ENCODE measurements around the gene PKNOX2.

Gene PKNOX2

DNA sequence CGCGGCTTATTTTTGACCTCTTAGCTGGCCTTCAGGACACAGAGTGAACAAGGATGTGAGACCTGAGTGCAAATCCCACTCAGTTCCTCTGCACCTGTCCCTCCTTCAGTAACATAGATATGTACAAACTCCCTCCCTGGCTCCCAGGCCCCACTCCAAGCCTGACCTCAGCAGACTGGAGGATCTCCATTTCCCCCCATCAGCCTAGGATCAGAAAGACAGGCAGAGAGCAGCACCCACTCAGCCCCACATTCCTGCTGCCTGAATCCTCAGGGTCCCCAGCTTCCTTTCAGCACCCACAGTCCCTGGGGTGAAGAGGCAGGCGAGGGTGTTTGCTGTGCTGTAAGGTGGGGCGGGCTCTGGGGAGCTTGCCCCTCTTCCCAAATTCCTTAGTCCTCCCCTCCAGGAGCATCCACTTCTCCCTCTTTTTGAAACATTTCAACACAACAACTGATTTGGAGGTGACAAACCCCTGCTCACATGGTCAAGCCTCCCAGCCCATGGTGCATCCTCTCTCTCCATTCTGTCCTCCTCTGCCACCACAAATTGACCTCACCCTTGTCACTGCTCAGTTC, 180.4 kb downstream of the PKNOX2 start:
- no peak for DNase-seq (ENCODE audit: low spot score)
- TF ChIP-seq, protein P1, sequence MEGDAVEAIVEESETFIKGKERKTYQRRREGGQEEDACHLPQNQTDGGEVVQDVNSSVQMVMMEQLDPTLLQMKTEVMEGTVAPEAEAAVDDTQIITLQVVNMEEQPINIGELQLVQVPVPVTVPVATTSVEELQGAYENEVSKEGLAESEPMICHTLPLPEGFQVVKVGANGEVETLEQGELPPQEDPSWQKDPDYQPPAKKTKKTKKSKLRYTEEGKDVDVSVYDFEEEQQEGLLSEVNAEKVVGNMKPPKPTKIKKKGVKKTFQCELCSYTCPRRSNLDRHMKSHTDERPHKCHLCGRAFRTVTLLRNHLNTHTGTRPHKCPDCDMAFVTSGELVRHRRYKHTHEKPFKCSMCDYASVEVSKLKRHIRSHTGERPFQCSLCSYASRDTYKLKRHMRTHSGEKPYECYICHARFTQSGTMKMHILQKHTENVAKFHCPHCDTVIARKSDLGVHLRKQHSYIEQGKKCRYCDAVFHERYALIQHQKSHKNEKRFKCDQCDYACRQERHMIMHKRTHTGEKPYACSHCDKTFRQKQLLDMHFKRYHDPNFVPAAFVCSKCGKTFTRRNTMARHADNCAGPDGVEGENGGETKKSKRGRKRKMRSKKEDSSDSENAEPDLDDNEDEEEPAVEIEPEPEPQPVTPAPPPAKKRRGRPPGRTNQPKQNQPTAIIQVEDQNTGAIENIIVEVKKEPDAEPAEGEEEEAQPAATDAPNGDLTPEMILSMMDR (IDR thresholded peaks at IDR 0.05; ENCODE audit: extremely low read depth, missing control alignments), result no peak

DNA sequence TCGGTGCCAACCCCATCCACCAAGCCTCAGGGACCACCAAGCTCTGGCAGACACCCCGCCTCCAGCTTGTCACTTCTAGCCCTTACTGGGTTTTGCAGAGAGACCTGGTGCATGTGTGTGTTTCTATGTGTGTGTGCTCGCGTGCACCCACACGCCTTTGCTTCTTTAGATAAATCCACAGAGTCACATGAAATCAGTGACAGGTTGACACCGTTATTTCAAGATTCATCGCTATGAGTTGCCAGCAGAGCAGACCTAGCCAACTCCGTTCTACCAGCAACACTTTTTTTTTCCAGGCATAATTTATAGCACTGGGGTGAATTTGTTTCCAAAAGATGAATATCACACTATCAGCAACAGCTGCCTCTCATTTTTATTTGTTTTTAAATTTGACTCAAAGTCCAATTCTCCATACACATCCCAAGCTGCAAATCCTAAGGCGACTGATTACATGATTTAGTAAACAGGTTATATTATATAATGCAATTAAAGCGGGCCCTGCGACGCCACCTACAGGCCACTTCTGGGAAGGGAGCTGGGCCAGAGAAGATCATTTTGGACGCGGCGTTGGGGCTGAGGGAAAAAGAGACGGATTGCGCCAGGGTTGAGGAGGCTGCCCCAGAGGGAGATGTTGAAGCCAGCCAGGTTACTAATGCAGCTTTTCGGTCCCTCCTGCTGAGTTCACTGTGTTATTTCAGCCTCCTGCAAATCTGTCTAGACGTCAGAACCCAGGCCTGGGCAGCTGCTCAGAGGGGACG, 181.0 kb downstream of the PKNOX2 start:
- DNase-seq (ENCODE audit: low spot score), result peak; percentile 68
- TF ChIP-seq, protein P1 (IDR thresholded peaks at IDR 0.05; ENCODE audit: extremely low read depth, missing control alignments), result peak; percentile 60

DNA sequence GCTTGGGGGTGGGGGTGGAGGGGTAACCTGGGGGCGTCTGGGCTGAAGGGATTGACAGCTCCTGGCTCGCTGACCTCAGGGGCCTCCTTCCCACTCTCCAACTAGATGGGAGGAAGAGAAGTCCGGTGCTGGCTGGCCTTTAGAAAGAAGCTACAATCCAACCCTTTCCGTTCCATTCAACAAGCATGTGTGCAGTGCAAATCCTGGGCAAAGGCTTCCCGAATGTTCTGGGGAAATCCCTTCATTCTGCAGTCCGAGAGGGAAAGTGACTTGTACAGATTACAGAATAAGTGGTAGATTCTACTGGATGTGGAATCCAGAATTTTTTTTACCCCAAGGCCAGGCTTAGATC, 181.6 kb downstream of the PKNOX2 start:
- DNase-seq (ENCODE audit: low spot score), result no peak
- TF ChIP-seq, protein P1 (IDR thresholded peaks at IDR 0.05; ENCODE audit: extremely low read depth, missing control alignments), result no peak

DNA sequence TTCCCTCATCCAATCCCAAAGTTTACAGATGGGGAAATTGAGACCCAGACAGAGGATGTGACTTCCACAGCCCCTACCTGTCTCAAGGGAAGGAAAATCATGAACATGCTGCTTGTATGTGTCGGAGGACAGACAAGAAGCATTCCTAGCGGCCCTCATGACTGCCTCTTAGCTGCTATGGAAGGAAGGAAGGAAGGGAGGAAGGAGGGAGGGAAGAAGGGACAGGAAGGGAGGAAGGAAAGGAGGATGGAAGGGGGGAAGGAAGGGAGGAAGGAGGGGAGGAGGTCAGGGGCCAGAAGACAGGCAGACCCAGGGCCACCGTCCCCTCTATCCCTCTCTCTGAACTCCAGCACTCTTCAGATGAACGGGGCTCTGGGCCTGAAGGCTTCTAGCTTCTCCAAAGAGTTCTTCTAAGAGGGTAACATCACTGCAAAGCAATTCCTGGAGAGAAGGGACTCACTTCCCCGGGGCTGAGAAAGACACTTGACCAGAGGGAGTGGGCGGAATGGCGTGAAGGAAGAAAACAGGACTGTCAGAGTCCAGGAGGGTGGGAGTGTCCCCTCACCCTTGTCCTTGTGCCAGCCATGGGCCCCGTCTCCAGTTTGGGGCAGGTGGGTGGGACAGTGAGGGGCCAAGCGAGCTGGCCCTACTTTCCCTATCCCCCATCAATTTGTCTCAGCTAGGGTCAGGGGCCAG, 182.2 kb downstream of the PKNOX2 start:
- TF ChIP-seq, protein P1 (IDR thresholded peaks at IDR 0.05; ENCODE audit: extremely low read depth, missing control alignments), result no peak
- DNase-seq (ENCODE audit: low spot score), result no peak

DNA sequence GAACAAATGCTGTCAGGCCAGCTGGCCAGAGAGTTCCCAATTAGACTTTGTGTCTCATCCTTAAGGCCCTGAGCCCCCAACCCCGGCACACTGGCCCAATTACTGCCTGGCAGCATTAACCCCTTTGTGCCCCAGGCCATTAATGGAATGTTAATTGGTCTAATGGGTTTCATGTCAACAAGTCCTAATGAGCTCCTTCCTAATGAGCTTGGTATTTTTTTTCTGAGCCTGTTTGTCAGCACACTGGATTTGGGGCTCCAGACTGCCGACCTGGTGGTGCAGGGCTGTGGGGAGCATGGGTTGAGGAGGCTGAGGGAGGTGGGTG, 182.7 kb downstream of the PKNOX2 start:
- no peak for DNase-seq (ENCODE audit: low spot score)
- TF ChIP-seq, protein P1 (IDR thresholded peaks at IDR 0.05; ENCODE audit: extremely low read depth, missing control alignments), result no peak

DNA sequence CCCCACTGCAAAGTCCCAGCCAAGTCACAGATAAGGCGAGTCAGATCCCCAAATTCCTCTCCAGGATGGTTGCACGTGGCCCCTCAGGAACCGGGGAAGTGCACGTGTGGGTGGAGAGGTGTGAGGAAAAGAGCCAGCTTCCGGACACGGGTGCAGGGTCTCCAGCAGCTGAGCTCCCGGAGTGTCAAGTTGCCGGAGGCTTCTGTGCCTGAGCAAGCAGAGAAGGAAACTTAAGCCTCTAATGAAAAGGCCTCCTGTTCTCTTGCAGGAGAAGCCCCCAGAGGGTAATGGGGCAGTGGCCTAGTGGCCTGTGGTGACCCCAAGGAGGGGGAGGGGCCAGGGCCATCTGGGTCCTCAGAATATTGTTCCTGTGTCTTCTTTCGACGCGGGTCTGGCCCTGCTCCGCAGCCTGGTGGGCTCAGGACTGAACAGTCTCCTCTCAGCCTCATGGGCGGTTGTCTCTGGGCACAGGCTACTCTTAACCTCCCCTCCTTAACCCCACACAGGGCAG, 183.6 kb downstream of the PKNOX2 start:
- no peak for DNase-seq (ENCODE audit: low spot score)
- TF ChIP-seq, protein P1 (IDR thresholded peaks at IDR 0.05; ENCODE audit: extremely low read depth, missing control alignments), result no peak

DNA sequence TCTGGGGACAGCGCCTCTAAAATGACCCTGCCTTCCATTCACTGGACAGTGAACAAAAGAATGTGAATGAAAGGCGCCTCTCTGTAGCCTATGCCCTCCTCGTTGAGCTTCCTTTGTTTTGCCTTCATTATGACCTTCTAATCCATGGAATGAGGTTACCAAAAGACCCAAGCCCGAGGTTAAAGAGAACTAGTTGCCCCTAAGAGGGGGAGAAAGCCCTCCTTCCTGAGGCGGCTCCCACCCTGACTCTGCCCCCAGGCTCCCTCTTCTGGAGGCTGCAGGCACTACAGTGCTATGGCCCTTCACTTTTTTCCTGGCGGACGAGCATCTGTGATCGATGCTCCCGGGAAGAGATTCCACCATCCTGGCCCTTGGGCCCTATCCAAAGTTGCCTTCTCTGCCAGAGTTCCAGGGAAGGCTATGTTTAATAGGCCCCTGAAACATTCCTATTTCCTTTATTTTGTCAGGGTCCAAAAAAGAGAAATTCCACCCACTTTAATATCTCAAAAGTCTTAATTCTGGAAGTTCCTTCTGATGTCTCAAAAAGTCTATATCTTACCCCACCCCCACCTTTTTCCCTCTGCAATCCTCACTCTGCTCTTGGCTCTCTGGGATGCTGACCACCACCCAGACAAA, 184.2 kb downstream of the PKNOX2 start:
- peak; percentile 73 for DNase-seq (ENCODE audit: low spot score)
- TF ChIP-seq, protein P1 (IDR thresholded peaks at IDR 0.05; ENCODE audit: extremely low read depth, missing control alignments), result peak; percentile 77

All from GM20000 (cell line).